ENCODE measurements around the gene ARL15.

ARL15 gene

GRCh38 chr5:53917095-53917494, 393.3 kb downstream of the ARL15 start:
- DNase-seq (ENCODE audit: low read depth in 4 of 4, low spot score in 1 of 4) = no peak

- DNase-seq (ENCODE audit: low read depth in 4 of 4, low spot score in 1 of 4) = no peak
Observed at GRCh38 chr5:53915120-53915519, 395.3 kb downstream of the ARL15 start.

GRCh38 chr5:53913941-53914340, 396.4 kb downstream of the ARL15 start:
- DNase-seq (ENCODE audit: low read depth in 4 of 4, low spot score in 1 of 4) = no peak

GRCh38 chr5:53908757-53909156, 401.6 kb downstream of the ARL15 start:
- DNase-seq (ENCODE audit: low read depth in 4 of 4, low spot score in 1 of 4) = no peak

GRCh38 chr5:53907827-53908226, 402.5 kb downstream of the ARL15 start:
- no peak for DNase-seq (ENCODE audit: low read depth in 4 of 4, low spot score in 1 of 4)

- DNase-seq (ENCODE audit: low read depth in 4 of 4, low spot score in 1 of 4) = no peak
Observed at GRCh38 chr5:53906736-53907135, 403.6 kb downstream of the ARL15 start.

- DNase-seq (ENCODE audit: low read depth in 4 of 4, low spot score in 1 of 4) = no peak
Observed at GRCh38 chr5:53902296-53902907, 408.0 kb downstream of the ARL15 start.

- no peak for DNase-seq (ENCODE audit: low read depth in 4 of 4, low spot score in 1 of 4)
Observed at GRCh38 chr5:53900677-53901076, 409.7 kb downstream of the ARL15 start.

- DNase-seq (ENCODE audit: low read depth in 4 of 4, low spot score in 1 of 4) = no peak
Observed at GRCh38 chr5:53895091-53895683, 415.2 kb downstream of the ARL15 start.

- no peak for DNase-seq (ENCODE audit: low read depth in 4 of 4, low spot score in 1 of 4)
Observed at GRCh38 chr5:53893626-53894025, 416.7 kb downstream of the ARL15 start.

GRCh38 chr5:53892224-53892623, 418.1 kb downstream of the ARL15 start:
- no peak for DNase-seq (ENCODE audit: low read depth in 4 of 4, low spot score in 1 of 4)

- DNase-seq (ENCODE audit: low read depth in 4 of 4, low spot score in 1 of 4) = no peak
Observed at GRCh38 chr5:53891159-53891558, 419.2 kb downstream of the ARL15 start.

GRCh38 chr5:53890490-53890889, 419.9 kb downstream of the ARL15 start:
- DNase-seq (ENCODE audit: low read depth in 4 of 4, low spot score in 1 of 4) = no peak

GRCh38 chr5:53884844-53885243, 425.5 kb downstream of the ARL15 start:
- no peak for DNase-seq (ENCODE audit: low read depth in 4 of 4, low spot score in 1 of 4)

GRCh38 chr5:53884417-53884816, 426.0 kb downstream of the ARL15 start:
- DNase-seq (ENCODE audit: low read depth in 4 of 4, low spot score in 1 of 4) = no peak

- DNase-seq (ENCODE audit: low read depth in 4 of 4, low spot score in 1 of 4) = no peak
Observed at GRCh38 chr5:53882676-53883031, 427.7 kb downstream of the ARL15 start.

GRCh38 chr5:53882006-53882675, 428.2 kb downstream of the ARL15 start:
- DNase-seq (ENCODE audit: low read depth in 4 of 4, low spot score in 1 of 4) = no peak

- DNase-seq (ENCODE audit: low read depth in 4 of 4, low spot score in 1 of 4) = no peak
Observed at GRCh38 chr5:53879708-53880323, 430.6 kb downstream of the ARL15 start.

- no peak for DNase-seq (ENCODE audit: low read depth in 4 of 4, low spot score in 1 of 4)
Observed at GRCh38 chr5:53878015-53878414, 432.4 kb downstream of the ARL15 start.

GRCh38 chr5:53877243-53877642, 433.1 kb downstream of the ARL15 start:
- DNase-seq (ENCODE audit: low read depth in 4 of 4, low spot score in 1 of 4) = no peak

GRCh38 chr5:53874409-53874808, 436.0 kb downstream of the ARL15 start:
- DNase-seq (ENCODE audit: low read depth in 4 of 4, low spot score in 1 of 4) = no peak

- no peak for DNase-seq (ENCODE audit: low read depth in 4 of 4, low spot score in 1 of 4)
Observed at GRCh38 chr5:53873235-53873634, 437.1 kb downstream of the ARL15 start.

Data from stimulated activated CD4-positive, alpha-beta T cell treated with anti-CD3 and anti-CD28 coated beads, Interleukin-1b, Interleukin-23, amount 100 ng/mL, for 24 hours (primary cell).